IPS DF 4.7 (cell line): ENCODE measurements around the gene GEMIN7.

Experiments
- DNase-seq: peaks from one replicate; pipeline ENCODE4 v3.0.0-alpha.2; 2013; ENCODE audit warnings: low spot score; ENCODE audit errors: extremely low read depth

GEMIN7 gene

GRCh38 chr19:45079063-45079910 is at the start of gene GEMIN7:
GEMIN7 (plus strand) TSS chr19:45079260; CDS start chr19:45090115, 10,855 bp downstream.
- DNase-seq = no peak

- DNase-seq = no peak
These were observed 48.2 kb upstream of the GEMIN7 start for GRCh38 chr19:45030825-45031224.

- no peak for DNase-seq
These were observed 46.6 kb upstream of the GEMIN7 start for GRCh38 chr19:45032421-45032820.

- DNase-seq = no peak
These were observed 43.3 kb upstream of the GEMIN7 start for GRCh38 chr19:45035755-45036154.

GRCh38 chr19:45037393-45038169 is 41.5 kb upstream of the GEMIN7 start:
- DNase-seq = no peak

GRCh38 chr19:45038931-45039893 is 39.8 kb upstream of the GEMIN7 start, which contains the start of gene CLASRP:
CLASRP (plus strand) TSS chr19:45039045; CDS start chr19:45040213, 1,168 bp downstream.
- DNase-seq = no peak

GRCh38 chr19:45040059-45040771 is 38.8 kb upstream of the GEMIN7 start:
- no peak for DNase-seq

- DNase-seq = no peak
These were observed 37.9 kb upstream of the GEMIN7 start for GRCh38 chr19:45041125-45041524.

GRCh38 chr19:45045671-45046353 is 33.2 kb upstream of the GEMIN7 start:
- DNase-seq = no peak

GRCh38 chr19:45046355-45046754 is 32.7 kb upstream of the GEMIN7 start:
- no peak for DNase-seq

- DNase-seq = no peak
These were observed 31.8 kb upstream of the GEMIN7 start for GRCh38 chr19:45047188-45047797.

- no peak for DNase-seq
These were observed 29.9 kb upstream of the GEMIN7 start for GRCh38 chr19:45049073-45049736.

- DNase-seq = no peak
These were observed 29.0 kb upstream of the GEMIN7 start for GRCh38 chr19:45050036-45050435.

GRCh38 chr19:45051929-45052579 is 27.0 kb upstream of the GEMIN7 start:
- DNase-seq = no peak

- no peak for DNase-seq
These were observed 22.2 kb upstream of the GEMIN7 start for GRCh38 chr19:45056831-45057230.

GRCh38 chr19:45057444-45057843 is 21.6 kb upstream of the GEMIN7 start:
- no peak for DNase-seq

- no peak for DNase-seq
These were observed 20.4 kb upstream of the GEMIN7 start for GRCh38 chr19:45058622-45059159.

GRCh38 chr19:45059258-45059965 is 19.6 kb upstream of the GEMIN7 start:
- DNase-seq = no peak
